ENCODE measurements around the gene CCDC197.

CCDC197 gene

GRCh38 chr14:94045563-94046345, 48.7 kb downstream of the CCDC197 start:
- POLR2A ChIA-PET, result no interaction called here
- CTCF ChIA-PET, result interaction anchor here (1.3 to 6.9 kb wide), 2 partner anchors 10 to 91 kb away, joined by 7 to 57 read pairs; no protein-coding TSS in a partner anchor

DNA sequence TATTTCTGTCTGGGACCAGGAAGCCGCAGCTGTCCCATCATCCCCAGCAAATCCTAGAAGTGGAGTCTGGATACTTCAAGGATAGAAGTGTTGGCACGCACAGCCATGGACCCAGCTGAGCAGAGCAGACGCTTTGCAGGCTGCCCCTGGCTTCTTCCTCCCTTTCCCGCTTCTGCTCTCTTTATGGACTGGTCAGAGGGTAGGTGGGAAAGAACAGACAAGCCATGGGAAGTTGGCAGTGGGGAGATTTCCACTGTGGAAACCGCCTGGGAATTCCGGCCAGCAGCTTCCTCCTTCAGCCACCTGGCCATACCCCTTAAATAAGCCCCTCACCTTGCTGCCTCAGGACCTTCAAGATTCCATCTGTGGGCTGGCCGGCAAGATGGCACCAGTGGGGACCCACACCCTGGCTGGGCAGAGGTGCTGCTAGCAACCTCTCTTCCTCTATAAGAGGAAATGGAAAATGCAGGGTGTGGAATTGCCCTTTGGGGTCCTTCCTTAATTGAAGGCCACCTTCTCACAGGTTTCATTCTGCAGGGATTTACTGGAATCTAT, 49.7 kb downstream of the CCDC197 start:
- DNase-seq (ENCODE audit: extremely low spot score), result no peak
- ChIA-PET CTCF (interaction anchor here (2.0 to 6.9 kb wide), 2 partner anchors 11 to 90 kb away, joined by 7 to 57 read pairs; no protein-coding TSS in a partner anchor), POLR2A (no interaction called here)
- TF ChIP-seq, protein P1, sequence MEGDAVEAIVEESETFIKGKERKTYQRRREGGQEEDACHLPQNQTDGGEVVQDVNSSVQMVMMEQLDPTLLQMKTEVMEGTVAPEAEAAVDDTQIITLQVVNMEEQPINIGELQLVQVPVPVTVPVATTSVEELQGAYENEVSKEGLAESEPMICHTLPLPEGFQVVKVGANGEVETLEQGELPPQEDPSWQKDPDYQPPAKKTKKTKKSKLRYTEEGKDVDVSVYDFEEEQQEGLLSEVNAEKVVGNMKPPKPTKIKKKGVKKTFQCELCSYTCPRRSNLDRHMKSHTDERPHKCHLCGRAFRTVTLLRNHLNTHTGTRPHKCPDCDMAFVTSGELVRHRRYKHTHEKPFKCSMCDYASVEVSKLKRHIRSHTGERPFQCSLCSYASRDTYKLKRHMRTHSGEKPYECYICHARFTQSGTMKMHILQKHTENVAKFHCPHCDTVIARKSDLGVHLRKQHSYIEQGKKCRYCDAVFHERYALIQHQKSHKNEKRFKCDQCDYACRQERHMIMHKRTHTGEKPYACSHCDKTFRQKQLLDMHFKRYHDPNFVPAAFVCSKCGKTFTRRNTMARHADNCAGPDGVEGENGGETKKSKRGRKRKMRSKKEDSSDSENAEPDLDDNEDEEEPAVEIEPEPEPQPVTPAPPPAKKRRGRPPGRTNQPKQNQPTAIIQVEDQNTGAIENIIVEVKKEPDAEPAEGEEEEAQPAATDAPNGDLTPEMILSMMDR (IDR thresholded peaks at IDR 0.05; ENCODE audit: control extremely low read depth, extremely low read depth, low read depth, missing control alignments), result no peak

More at GRCh38 chr14:94045563-94046345, 48.7 kb downstream of the CCDC197 start:
- TF ChIP-seq, protein P1 (IDR thresholded peaks at IDR 0.05; ENCODE audit: control extremely low read depth, extremely low read depth, low read depth, missing control alignments), result no peak
- DNase-seq (ENCODE audit: extremely low spot score), result no peak

- ChIA-PET POLR2A (no interaction called here), CTCF (interaction anchor here (0.7 to 6.9 kb wide), 5 partner anchors 12 to 132 kb away, joined by 3 to 57 read pairs (median 3); no protein-coding TSS in a partner anchor)
- DNase-seq (ENCODE audit: extremely low spot score), result no peak
- TF ChIP-seq, protein P1 (IDR thresholded peaks at IDR 0.05; ENCODE audit: control extremely low read depth, extremely low read depth, low read depth, missing control alignments), result no peak
These were observed 50.5 kb downstream of the CCDC197 start for GRCh38 chr14:94047581-94047980.

- no peak for DNase-seq (ENCODE audit: extremely low spot score)
- TF ChIP-seq, protein P1 (IDR thresholded peaks at IDR 0.05; ENCODE audit: control extremely low read depth, extremely low read depth, low read depth, missing control alignments), result no peak
- CTCF ChIA-PET, result interaction anchor here (1.0 to 6.9 kb wide), 6 partner anchors 13 to 109 kb away, joined by 3 to 57 read pairs (median 4); no protein-coding TSS in a partner anchor
- POLR2A ChIA-PET, result no interaction called here
These were observed 51.9 kb downstream of the CCDC197 start for GRCh38 chr14:94048691-94049624.

GRCh38 chr14:94049625-94050023, 52.5 kb downstream of the CCDC197 start:
- no peak for DNase-seq (ENCODE audit: extremely low spot score)
- TF ChIP-seq, protein P1 (IDR thresholded peaks at IDR 0.05; ENCODE audit: control extremely low read depth, extremely low read depth, low read depth, missing control alignments), result no peak
- ChIA-PET POLR2A (no interaction called here), CTCF (interaction anchor here (2.2 to 6.9 kb wide), 2 partner anchors 14 to 87 kb away, joined by 9 to 57 read pairs; no protein-coding TSS in a partner anchor)
